Stimulated activated CD4-positive, alpha-beta T cell treated with anti-CD3 and anti-CD28 coated beads, TNF-alpha, amount 100 ng/mL, for 24 hours (primary cell): ENCODE data around the gene CCDC33.

Experiments used
- DNase-seq, 3 experiments: peaks; one replicate each; pipeline ENCODE4 v3.0.0-alpha.2; 2020; ENCODE audit warnings: low read depth in 3 of 3

The CCDC33 gene

GRCh38 chr15:74380361-74381189 lies 144.4 kb downstream of the CCDC33 start:
- no peak for DNase-seq

- DNase-seq: no peak
These were observed 145.0 kb downstream of the CCDC33 start for GRCh38 chr15:74381190-74381453.

GRCh38 chr15:74381481-74381880 lies 145.4 kb downstream of the CCDC33 start:
- no peak for DNase-seq

GRCh38 chr15:74382004-74382816 lies 146.1 kb downstream of the CCDC33 start:
- peak in 2 of 3 experiments; percentile 62 to 78 for DNase-seq

GRCh38 chr15:74383286-74383685 lies 147.2 kb downstream of the CCDC33 start:
- no peak for DNase-seq

- DNase-seq: peak in 2 of 3 experiments; percentile 49 to 85
These were observed 147.8 kb downstream of the CCDC33 start for GRCh38 chr15:74383695-74384565.

GRCh38 chr15:74384566-74384880 lies 148.4 kb downstream of the CCDC33 start:
- no peak for DNase-seq

- DNase-seq: peak in 1 of 3 experiments; percentile 67
These were observed 148.9 kb downstream of the CCDC33 start for GRCh38 chr15:74384881-74385643.

GRCh38 chr15:74385733-74386132 lies 149.6 kb downstream of the CCDC33 start:
- no peak for DNase-seq
